BE2C (cell line): ENCODE results near the gene HAT1.
A peak's percentile ranks its signal among the peaks of the same experiment; 100 is the strongest.

ENCODE experiments used
- DNase-seq: peaks from one replicate; pipeline ENCODE4 v3.0.0-alpha.2; 2020
- H3K27me3 ChIP-seq: fragments of 250-450 bp; sonication (Bioruptor Pico); 2 replicates; pipeline ENCODE4 v1.5.1; 2020; ENCODE audit warnings: mild to moderate bottlenecking
- H3K36me3 ChIP-seq: fragments of 250-450 bp; sonication (Bioruptor Pico); 2 replicates; pipeline ENCODE4 v1.5.1; 2020; ENCODE audit warnings: mild to moderate bottlenecking
- H3K4me1 ChIP-seq: fragments of 250-450 bp; sonication (Bioruptor Pico); 2 replicates; pipeline ENCODE4 v1.5.1; 2020
- H3K4me3 ChIP-seq: 2 replicates; pipeline ENCODE4 v1.5.1; 2011; ENCODE audit warnings: low read depth, low read length
- H3K9me3 ChIP-seq: fragments of 250-450 bp; sonication (Bioruptor Pico); 2 replicates; pipeline ENCODE4 v1.5.1; 2020
- TF ChIP-seq, protein P1 (sequence below): IDR thresholded peaks from 2 replicates; pipeline ENCODE4 v1.5.1; 2012; ENCODE audit warnings: mild to moderate bottlenecking, low read depth, low read length

HAT1 gene

DNA sequence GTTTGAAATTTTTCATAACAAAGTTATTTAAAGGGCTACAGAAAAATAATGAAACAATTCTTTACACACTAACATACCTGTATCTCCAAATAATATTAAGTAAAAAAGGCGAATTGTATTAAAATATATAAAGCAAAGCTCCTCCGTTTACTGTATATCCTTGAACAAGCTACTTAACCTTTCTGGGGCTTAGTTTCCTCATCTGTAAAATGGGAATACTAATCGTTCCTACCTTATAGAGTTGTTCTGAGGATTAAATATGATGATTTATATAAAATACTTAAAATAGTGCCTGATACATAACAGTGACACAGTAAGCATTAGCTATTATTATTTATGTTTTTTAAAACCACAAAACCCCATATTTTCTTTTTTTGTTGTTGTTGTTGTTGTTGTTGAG is 41.5 kb upstream of the HAT1 start:
- H3K27me3 ChIP-seq = no peaks in the 10 kb centered on the region
- no peaks in the 10 kb centered on the region for H3K36me3 ChIP-seq
- TF ChIP-seq, protein P1, sequence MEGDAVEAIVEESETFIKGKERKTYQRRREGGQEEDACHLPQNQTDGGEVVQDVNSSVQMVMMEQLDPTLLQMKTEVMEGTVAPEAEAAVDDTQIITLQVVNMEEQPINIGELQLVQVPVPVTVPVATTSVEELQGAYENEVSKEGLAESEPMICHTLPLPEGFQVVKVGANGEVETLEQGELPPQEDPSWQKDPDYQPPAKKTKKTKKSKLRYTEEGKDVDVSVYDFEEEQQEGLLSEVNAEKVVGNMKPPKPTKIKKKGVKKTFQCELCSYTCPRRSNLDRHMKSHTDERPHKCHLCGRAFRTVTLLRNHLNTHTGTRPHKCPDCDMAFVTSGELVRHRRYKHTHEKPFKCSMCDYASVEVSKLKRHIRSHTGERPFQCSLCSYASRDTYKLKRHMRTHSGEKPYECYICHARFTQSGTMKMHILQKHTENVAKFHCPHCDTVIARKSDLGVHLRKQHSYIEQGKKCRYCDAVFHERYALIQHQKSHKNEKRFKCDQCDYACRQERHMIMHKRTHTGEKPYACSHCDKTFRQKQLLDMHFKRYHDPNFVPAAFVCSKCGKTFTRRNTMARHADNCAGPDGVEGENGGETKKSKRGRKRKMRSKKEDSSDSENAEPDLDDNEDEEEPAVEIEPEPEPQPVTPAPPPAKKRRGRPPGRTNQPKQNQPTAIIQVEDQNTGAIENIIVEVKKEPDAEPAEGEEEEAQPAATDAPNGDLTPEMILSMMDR = no peak
- no peak overlapping the region for H3K4me3 ChIP-seq
- no peaks in the 10 kb centered on the region for H3K9me3 ChIP-seq
- DNase-seq = no peak
- H3K4me1 ChIP-seq = no peaks in the 10 kb centered on the region

DNA sequence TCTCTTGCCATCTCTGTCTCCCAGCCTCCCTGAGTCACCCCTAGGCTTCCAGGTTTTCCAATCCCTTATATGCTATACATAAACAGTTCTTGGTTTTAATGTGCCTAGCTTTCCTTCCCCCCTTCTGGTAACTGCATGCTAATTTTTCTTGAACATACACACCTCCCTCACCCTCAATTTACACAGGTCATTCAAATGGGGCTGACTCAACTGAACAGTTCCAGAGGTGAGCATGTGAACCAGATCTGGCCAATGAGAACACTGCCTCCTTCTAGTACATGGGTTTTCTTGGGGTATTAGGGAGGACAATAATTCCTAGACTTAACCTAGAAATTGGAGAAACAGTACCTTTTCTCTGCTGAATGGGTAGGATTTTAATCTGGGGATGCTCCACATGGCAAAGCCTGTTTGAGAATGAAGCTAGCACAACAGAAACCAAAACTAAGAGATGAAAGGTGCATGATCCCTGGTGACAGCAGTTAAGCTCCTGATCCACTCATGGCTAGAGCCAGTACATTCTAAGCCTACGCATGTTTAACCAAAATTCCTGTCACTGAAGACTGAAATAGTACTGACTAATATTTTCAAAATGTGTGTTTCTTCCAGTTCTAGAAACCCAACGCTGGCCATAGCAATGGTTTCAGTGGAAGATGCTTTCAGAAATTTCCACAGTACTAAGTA is 40.0 kb upstream of the HAT1 start:
- H3K4me3 ChIP-seq = no peak overlapping the region
- DNase-seq = no peak

GRCh38 chr2:171883275-171883893 is 38.9 kb upstream of the HAT1 start:
- no peaks in the 10 kb centered on the region for H3K9me3 ChIP-seq
- TF ChIP-seq, protein P1 = no peak
- H3K27me3 ChIP-seq = no peaks in the 10 kb centered on the region
- H3K4me3 ChIP-seq = no peak overlapping the region
- no peaks in the 10 kb centered on the region for H3K36me3 ChIP-seq
- no peak for DNase-seq
- no peaks in the 10 kb centered on the region for H3K4me1 ChIP-seq

More for the DNA sequence above, 40.0 kb upstream of the HAT1 start:
- Histone ChIP-seq H3K9me3 (no peaks in the 10 kb centered on the region), H3K27me3 (no peaks in the 10 kb centered on the region), H3K36me3 (no peaks in the 10 kb centered on the region), H3K4me1 (no peaks in the 10 kb centered on the region)
- TF ChIP-seq, protein P1 = no peak

GRCh38 chr2:171889333-171889732 is 32.9 kb upstream of the HAT1 start:
- no peaks in the 10 kb centered on the region for H3K27me3 ChIP-seq
- DNase-seq = no peak
- no peaks in the 10 kb centered on the region for H3K4me1 ChIP-seq
- TF ChIP-seq, protein P1 = no peak
- H3K36me3 ChIP-seq = no peaks in the 10 kb centered on the region
- H3K9me3 ChIP-seq = no peaks in the 10 kb centered on the region
- H3K4me3 ChIP-seq = no peak overlapping the region

DNA sequence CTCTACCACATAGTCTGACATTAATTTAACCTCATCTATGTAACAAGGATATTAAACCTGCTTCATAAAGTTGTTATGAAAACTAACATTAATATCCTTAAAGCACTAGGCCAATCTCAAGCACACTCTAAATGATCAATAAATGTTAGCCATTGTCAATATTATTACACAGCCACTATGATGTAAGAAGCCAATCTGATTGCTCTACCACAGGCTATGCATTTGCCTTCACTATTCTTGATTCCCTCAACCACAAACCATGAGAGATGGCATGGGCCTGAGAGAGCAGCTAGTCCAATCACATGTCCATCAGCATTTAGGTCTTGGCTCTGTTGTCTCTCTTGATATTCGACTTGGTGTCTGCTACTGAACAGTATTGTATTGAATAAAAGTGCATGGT is 32.5 kb upstream of the HAT1 start:
- H3K9me3 ChIP-seq = no peaks in the 10 kb centered on the region
- TF ChIP-seq, protein P1 = no peak
- no peak for DNase-seq
- H3K27me3 ChIP-seq = no peaks in the 10 kb centered on the region
- H3K4me1 ChIP-seq = no peaks in the 10 kb centered on the region
- H3K36me3 ChIP-seq = no peaks in the 10 kb centered on the region
- H3K4me3 ChIP-seq = no peak overlapping the region

- DNase-seq = no peak
- Histone ChIP-seq H3K36me3 (no peaks in the 10 kb centered on the region), H3K4me1 (no peaks in the 10 kb centered on the region), H3K27me3 (no peaks in the 10 kb centered on the region), H3K9me3 (no peaks in the 10 kb centered on the region), H3K4me3 (peak overlapping the region; percentile 71)
- TF ChIP-seq, protein P1 = no peak; the same call in 1 of the 2 replicates
Measured at GRCh38 chr2:171893196-171893823, 29.0 kb upstream of the HAT1 start.
